Left lung (tissue), 10 donors: Measurements from ENCODE around the gene YARS2. TPM values are rescaled to one million over a fixed set of nuclear protein-coding genes. Genes with fewer than 3 reads are reported as not detected.
"Not testable (repeated sequence)": the region's sequence is repeated elsewhere in the genome, so short reads cannot be mapped to it uniquely, and the experiment has no call there.

Experiments used
- ATAC-seq: fragments of 200-7000 bp; cut with Tn5 transposase; one replicate; pipeline ENCODE4 v1.9.1; 2020; ENCODE audit warnings: moderate library complexity
- DNase-seq, 4 donors: peaks; one replicate each; pipeline ENCODE4 v3.0.0-alpha.2; 2013 to 2020
- H3K27ac ChIP-seq, 2 donors: fragments of 200-600 bp; sonication (generic) in 1 of 2; one replicate each; pipeline versions ENCODE4 v1.5.0 to v1.8.0; 2020 to 2021
- H3K27me3 ChIP-seq, 2 donors: fragments of 200-600 bp; sonication (generic) in 1 of 2; one replicate each; pipeline versions ENCODE4 v1.5.0 to v1.8.0; 2020 to 2021
- H3K36me3 ChIP-seq, 2 donors: fragments of 200-600 bp; sonication (generic) in 1 of 2; one replicate each; pipeline versions ENCODE4 v1.5.0 to v1.8.0; 2020 to 2021
- H3K4me1 ChIP-seq, 2 donors: fragments of 200-600 bp; one replicate each; pipeline ENCODE4 v1.8.0; 2021
- H3K4me3 ChIP-seq, 2 donors: fragments of 200-600 bp; sonication (generic) in 1 of 2; one replicate each; pipeline versions ENCODE4 v1.5.0 to v1.8.0; 2020 to 2021; ENCODE audit warnings: mild to moderate bottlenecking in 1 of 2
- H3K9me3 ChIP-seq, 2 donors: fragments of 200-600 bp; sonication (generic) in 1 of 2; one replicate each; pipeline versions ENCODE4 v1.5.0 to v1.8.0; 2020 to 2021
- CTCF ChIP-seq, 2 donors: fragments of 200-600 bp; sonication (generic) in 1 of 2; IDR thresholded peaks; one replicate each; pipeline versions ENCODE4 v1.5.0 to v1.8.0; 2021; ENCODE audit warnings: antibody characterized with exemption in 2 of 2
- intact Hi-C, 2 donors: fragments of 100-400 bp; cut with DNase I; formaldehyde crosslinking; loops; one replicate each; pipeline versions ENCODE4 v1.11.2 to v1.14.2; 2022
- polyA plus RNA-seq, 6 donors: library from polyadenylated mRNA; unstranded; fragments of 120-200 nt; gene quantifications; one replicate each; pipeline ENCODE4 v1.2.1, GENCODE V29; 2013; ENCODE audit not compliant: insufficient read length in 6 of 6
- total RNA-seq, 2 donors: library from RNA; stranded (reverse); fragmentation: NEBNext Ultra II Directional; extraction: Animal tissue kit (Norgen Biotek cat#: 25700); gene quantifications; one replicate each; pipeline ENCODE4 v1.2.1, GENCODE V29; 2021
- donor health status: DM: no; HTN: yes; CAD: no.
- donor health status: DM: no; HTN: no; CAD: no.

The YARS2 gene
- total and polyA plus RNA-seq, 8 donors = 13.3 to 33.8 (median 29.0) TPM

DNA sequence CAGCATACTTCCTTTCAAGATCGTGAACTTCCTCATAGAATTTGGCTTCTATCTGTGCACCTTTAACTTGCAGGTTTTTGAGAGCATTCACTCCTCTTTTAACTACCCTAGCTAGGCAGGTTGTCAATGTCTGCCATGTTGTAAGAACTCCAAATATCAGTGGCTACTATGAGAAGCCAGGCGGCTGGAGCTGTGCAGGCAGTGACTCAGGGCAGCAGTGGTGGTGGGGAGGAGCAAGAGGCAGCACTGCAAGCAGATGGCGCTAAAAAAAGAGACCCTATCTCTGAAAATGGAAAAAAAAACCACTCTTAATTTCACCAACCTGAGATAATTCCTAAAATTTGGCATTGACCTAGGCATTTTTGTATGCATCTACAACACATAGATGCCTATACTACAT is 28.5 kb downstream of the YARS2 start:
- DNase-seq (no peak), ATAC-seq (no peak)
- Histone ChIP-seq H3K4me1 (no peaks in the 10 kb centered on the region), H3K36me3 (peaks cover 0 to 90% of the 10 kb centered on the region in 2 donors), H3K9me3 (no peaks in the 10 kb centered on the region), H3K27ac (no peak overlapping the region), H3K4me3 (no peak overlapping the region), H3K27me3 (no peaks in the 10 kb centered on the region)
- intact Hi-C loops = no loop called here
- TF ChIP-seq CTCF (IDR thresholded peaks at IDR 0.05) = no peak

GRCh38 chr12:32726286-32726685 is 29.4 kb downstream of the YARS2 start:
- Histone ChIP-seq H3K27me3 (no peaks in the 10 kb centered on the region), H3K4me1 (no peaks in the 10 kb centered on the region), H3K36me3 (peaks cover 0 to 90% of the 10 kb centered on the region in 2 donors), H3K4me3 (no peak overlapping the region), H3K9me3 (no peaks in the 10 kb centered on the region), H3K27ac (no peak overlapping the region)
- ATAC-seq (no peak), DNase-seq (no peak)
- TF ChIP-seq CTCF (IDR thresholded peaks at IDR 0.05) = no peak
- intact Hi-C loops = no loop called here

GRCh38 chr12:32725308-32725707 is 30.4 kb downstream of the YARS2 start:
- H3K27me3 ChIP-seq, ATAC-seq, DNase-seq, H3K4me3 ChIP-seq, H3K4me1 ChIP-seq, H3K9me3 ChIP-seq, H3K27ac ChIP-seq, intact Hi-C loops: not testable (repeated sequence)
- H3K36me3 ChIP-seq = peaks cover 0 to 88% of the 10 kb centered on the region in 2 donors

DNA sequence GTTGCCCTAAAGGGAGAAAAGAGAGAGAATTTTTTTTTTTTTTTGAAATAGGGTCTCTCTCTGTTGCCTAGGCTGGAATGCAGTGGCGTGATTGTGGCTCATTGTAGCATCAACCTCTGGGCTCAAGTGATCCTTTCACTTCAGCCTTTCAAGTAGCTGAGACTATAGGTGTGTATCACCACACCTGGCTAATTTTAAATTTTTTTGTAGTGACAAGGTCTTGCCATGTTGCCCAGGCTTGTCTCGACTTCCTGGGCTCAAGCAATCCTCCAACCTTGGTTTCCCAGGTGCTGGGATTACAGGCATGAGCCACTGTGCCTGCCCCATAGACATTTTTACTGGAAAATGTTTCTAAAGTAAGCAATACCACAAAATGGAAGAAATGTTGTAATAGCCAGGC is 36.8 kb downstream of the YARS2 start:
- peaks cover 0 to 72% of the 10 kb centered on the region in 2 donors for H3K36me3 ChIP-seq
- no peak overlapping the region for H3K27ac ChIP-seq
- ATAC-seq = no peak
- no peak overlapping the region for H3K4me3 ChIP-seq
- no peaks in the 10 kb centered on the region for H3K9me3 ChIP-seq
- no peaks in the 10 kb centered on the region for H3K4me1 ChIP-seq
- TF ChIP-seq CTCF (IDR thresholded peaks at IDR 0.05) = no peak
- H3K27me3 ChIP-seq = no peaks in the 10 kb centered on the region
- intact Hi-C loops = no loop called here
- DNase-seq = no peak

DNA sequence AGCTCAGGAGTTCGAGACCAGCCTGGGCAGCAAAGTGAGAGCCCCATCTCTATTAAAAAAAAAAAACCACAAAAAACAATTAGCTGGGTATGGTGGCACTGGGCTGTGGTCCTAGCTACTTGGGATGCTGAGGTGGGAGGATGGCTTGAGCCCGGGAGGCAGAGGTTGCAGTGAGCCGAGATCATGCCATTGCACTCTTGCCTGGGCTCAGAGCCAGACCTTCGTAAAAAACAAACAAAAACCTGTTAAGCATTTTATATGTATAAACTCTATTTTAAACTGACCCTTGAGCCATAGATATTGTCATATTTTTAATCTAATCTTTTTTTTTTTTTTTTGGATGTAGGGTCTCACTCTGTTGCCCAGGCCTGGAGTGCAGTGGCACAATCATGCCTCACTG is 40.9 kb downstream of the YARS2 start:
- no peak for DNase-seq
- TF ChIP-seq CTCF (IDR thresholded peaks at IDR 0.05) = no peak
- no peaks in the 10 kb centered on the region for H3K4me1 ChIP-seq
- no peak for ATAC-seq
- intact Hi-C loops = no loop called here
- H3K27ac ChIP-seq = no peak overlapping the region
- H3K9me3 ChIP-seq = no peaks in the 10 kb centered on the region
- no peaks in the 10 kb centered on the region for H3K27me3 ChIP-seq
- H3K4me3 ChIP-seq = no peak overlapping the region
- peaks cover 0 to 69% of the 10 kb centered on the region in 2 donors for H3K36me3 ChIP-seq

DNA sequence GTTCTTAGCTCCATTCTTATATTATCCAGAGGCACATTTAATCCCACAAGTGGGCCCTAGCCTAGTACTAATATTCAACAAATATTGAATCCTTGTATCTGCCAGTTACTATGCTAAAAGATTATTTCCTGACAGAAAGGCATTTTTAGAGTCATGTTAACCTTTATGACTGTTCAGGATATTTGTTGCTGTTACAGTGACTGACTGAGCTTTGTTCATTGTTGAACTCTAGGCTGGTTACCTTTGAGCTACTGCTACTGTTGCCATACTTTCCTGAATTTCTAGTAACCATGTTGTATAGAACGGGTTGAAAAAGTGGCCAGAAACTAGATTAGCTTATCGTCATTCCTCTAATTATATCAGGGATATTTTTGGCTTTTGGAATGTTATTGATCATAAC is 46.8 kb downstream of the YARS2 start:
- H3K9me3 ChIP-seq = no peaks in the 10 kb centered on the region
- H3K27me3 ChIP-seq = no peaks in the 10 kb centered on the region
- peaks cover 0 to 53% of the 10 kb centered on the region in 2 donors for H3K36me3 ChIP-seq
- DNase-seq (no peak), ATAC-seq (no peak)
- no peaks in the 10 kb centered on the region for H3K4me1 ChIP-seq
- H3K4me3 ChIP-seq = no peak overlapping the region
- H3K27ac ChIP-seq = no peak overlapping the region
- intact Hi-C loops = no loop called here
- TF ChIP-seq CTCF (IDR thresholded peaks at IDR 0.05) = no peak
